ENCODE measurements around the gene NPIPB2. TPM values are rescaled to one million over a fixed set of nuclear protein-coding genes. Genes with fewer than 3 reads are reported as not detected.

NPIPB2 gene
- total RNA-seq, 1 experiment from 2014 or later = 17.2 TPM

GRCh38 chr16:11893571-11893970, 48.3 kb downstream of the NPIPB2 start:
- no TSS peak for BruUV-seq (replicated peaks)
- ChIA-PET POLR2A (interaction anchor here (1.0 to 1.6 kb wide), 2 partner anchors 10 to 22 kb away, joined by 3 to 6 read pairs; partner anchors contain the start of gene GSPT1), CTCF (interaction anchor here (2.8 kb wide), 1 partner anchor 174 kb away, joined by 11 read pairs; no protein-coding TSS in a partner anchor)
- H3K4me1 Mint-ChIP-seq (ENCODE audit: insufficient read depth, unreplicated experiment) = peaks cover 6% of the 10 kb centered on the region
- H3K36me3 Mint-ChIP-seq (ENCODE audit: insufficient read depth, unreplicated experiment) = peaks cover 81% of the 10 kb centered on the region
- no peak for DNase-seq (ENCODE audit: unreplicated experiment)
- no peaks in the 10 kb centered on the region for H3K9me3 Mint-ChIP-seq (ENCODE audit: unreplicated experiment)
- H3K27ac Mint-ChIP-seq (ENCODE audit: low read depth, unreplicated experiment) = no peak overlapping the region
- no peak overlapping the region for H3K4me3 Mint-ChIP-seq (ENCODE audit: unreplicated experiment)
- H3K27me3 Mint-ChIP-seq (ENCODE audit: insufficient read depth, unreplicated experiment) = no peaks in the 10 kb centered on the region
- intact Hi-C loops (cut with micrococcal nuclease) = no loop called here
- TF ChIP-seq CTCF (IDR thresholded peaks at IDR 0.05; ENCODE audit: unreplicated experiment) = no peak

GRCh38 chr16:11892761-11893160, 49.1 kb downstream of the NPIPB2 start:
- intact Hi-C loops (cut with micrococcal nuclease) = no loop called here
- no peaks in the 10 kb centered on the region for H3K9me3 Mint-ChIP-seq (ENCODE audit: unreplicated experiment)
- ChIA-PET POLR2A (interaction anchor here (1.0 kb wide), 1 partner anchor 10 kb away, joined by 3 read pairs; no protein-coding TSS in a partner anchor), CTCF (interaction anchor here (0.6 to 2.8 kb wide), 4 partner anchors 58 to 1378 kb away, joined by 3 to 11 read pairs (median 3); no protein-coding TSS in a partner anchor)
- H3K4me3 Mint-ChIP-seq (ENCODE audit: unreplicated experiment) = no peak overlapping the region
- H3K36me3 Mint-ChIP-seq (ENCODE audit: insufficient read depth, unreplicated experiment) = peaks cover 82% of the 10 kb centered on the region
- H3K27me3 Mint-ChIP-seq (ENCODE audit: insufficient read depth, unreplicated experiment) = no peaks in the 10 kb centered on the region
- TF ChIP-seq CTCF (IDR thresholded peaks at IDR 0.05; ENCODE audit: unreplicated experiment) = no peak
- H3K27ac Mint-ChIP-seq (ENCODE audit: low read depth, unreplicated experiment) = no peak overlapping the region
- no TSS peak for BruUV-seq (replicated peaks)
- DNase-seq (ENCODE audit: unreplicated experiment) = no peak
- peaks cover 6% of the 10 kb centered on the region for H3K4me1 Mint-ChIP-seq (ENCODE audit: insufficient read depth, unreplicated experiment)

- no peaks in the 10 kb centered on the region for H3K27me3 Mint-ChIP-seq (ENCODE audit: insufficient read depth, unreplicated experiment)
- ChIA-PET CTCF (no interaction called here), POLR2A (no interaction called here)
- no peak overlapping the region for H3K27ac Mint-ChIP-seq (ENCODE audit: low read depth, unreplicated experiment)
- no peak overlapping the region for H3K4me3 Mint-ChIP-seq (ENCODE audit: unreplicated experiment)
- H3K4me1 Mint-ChIP-seq (ENCODE audit: insufficient read depth, unreplicated experiment) = no peaks in the 10 kb centered on the region
- no peaks in the 10 kb centered on the region for H3K9me3 Mint-ChIP-seq (ENCODE audit: unreplicated experiment)
- DNase-seq (ENCODE audit: unreplicated experiment) = no peak
- BruUV-seq (replicated peaks) = no TSS peak
- intact Hi-C loops (cut with micrococcal nuclease) = no loop called here
- TF ChIP-seq CTCF (IDR thresholded peaks at IDR 0.05; ENCODE audit: unreplicated experiment) = no peak
- H3K36me3 Mint-ChIP-seq (ENCODE audit: insufficient read depth, unreplicated experiment) = peaks cover 93% of the 10 kb centered on the region
These were observed 51.4 kb downstream of the NPIPB2 start for GRCh38 chr16:11890231-11890965.

- POLR2A ChIA-PET = no interaction called here
- CTCF ChIA-PET = interaction anchor here (0.6 to 0.7 kb wide), 2 partner anchors 28 to 924 kb away, joined by 3 read pairs; no protein-coding TSS in a partner anchor
- H3K36me3 Mint-ChIP-seq (ENCODE audit: insufficient read depth, unreplicated experiment) = peaks cover 99% of the 10 kb centered on the region
- H3K9me3 Mint-ChIP-seq (ENCODE audit: unreplicated experiment) = no peaks in the 10 kb centered on the region
- DNase-seq (ENCODE audit: unreplicated experiment) = no peak
- intact Hi-C loops (cut with micrococcal nuclease) = no loop called here
- no peak overlapping the region for H3K27ac Mint-ChIP-seq (ENCODE audit: low read depth, unreplicated experiment)
- BruUV-seq (replicated peaks) = TSS peak; percentile 25
- H3K4me1 Mint-ChIP-seq (ENCODE audit: insufficient read depth, unreplicated experiment) = no peaks in the 10 kb centered on the region
- TF ChIP-seq CTCF (IDR thresholded peaks at IDR 0.05; ENCODE audit: unreplicated experiment) = no peak
- H3K27me3 Mint-ChIP-seq (ENCODE audit: insufficient read depth, unreplicated experiment) = no peaks in the 10 kb centered on the region
- H3K4me3 Mint-ChIP-seq (ENCODE audit: unreplicated experiment) = no peak overlapping the region
These were observed 55.0 kb downstream of the NPIPB2 start for GRCh38 chr16:11886881-11887280.

Measured in MCF 10A (cell line).